ENCODE results near the gene ABI3.
A peak's percentile ranks its signal among the peaks of the same experiment; 100 is the strongest.

- TF ChIP-seq POLR2A (IDR thresholded peaks at IDR 0.05) (peak; percentile 17), CTCF (IDR thresholded peaks at IDR 0.05) (no peak)
Observed at GRCh38 chr17:49193513-49194296, 16.8 kb upstream of the ABI3 start.
